ENCODE data around the gene NBAS.
"Not testable (repeated sequence)": the region's sequence is repeated elsewhere in the genome, so short reads cannot be mapped to it uniquely, and the experiment has no call there.

The NBAS gene

GRCh38 chr2:15263976-15264685 is 297.0 kb downstream of the NBAS start:
- DNase-seq (ENCODE audit: low read depth) = no peak
- no peak for TF ChIP-seq CTCF (IDR thresholded peaks at IDR 0.05; ENCODE audit: control insufficient read depth, extremely low read depth, insufficient read depth)
- no peak overlapping the region for H3K4me3 ChIP-seq (ENCODE audit: low read depth, low read length)

- no peak for TF ChIP-seq CTCF (IDR thresholded peaks at IDR 0.05; ENCODE audit: control insufficient read depth, extremely low read depth, insufficient read depth)
- no peak for DNase-seq (ENCODE audit: low read depth)
- no peak overlapping the region for H3K4me3 ChIP-seq (ENCODE audit: low read depth, low read length)
These were observed 298.3 kb downstream of the NBAS start for GRCh38 chr2:15262792-15263191.

GRCh38 chr2:15260835-15261234 is 300.3 kb downstream of the NBAS start:
- no peak for TF ChIP-seq CTCF (IDR thresholded peaks at IDR 0.05; ENCODE audit: control insufficient read depth, extremely low read depth, insufficient read depth)

GRCh38 chr2:15260196-15260595 is 300.9 kb downstream of the NBAS start:
- no peak for DNase-seq (ENCODE audit: low read depth)
- TF ChIP-seq CTCF (IDR thresholded peaks at IDR 0.05; ENCODE audit: control insufficient read depth, extremely low read depth, insufficient read depth) = no peak

More at GRCh38 chr2:15260835-15261234, 300.3 kb downstream of the NBAS start:
- DNase-seq (ENCODE audit: low read depth) = no peak
- no peak overlapping the region for H3K4me3 ChIP-seq (ENCODE audit: low read depth, low read length)

GRCh38 chr2:15259356-15259756 is 301.8 kb downstream of the NBAS start:
- DNase-seq (ENCODE audit: low read depth) = no peak
- no peak overlapping the region for H3K4me3 ChIP-seq (ENCODE audit: low read depth, low read length)
- TF ChIP-seq CTCF (IDR thresholded peaks at IDR 0.05; ENCODE audit: control insufficient read depth, extremely low read depth, insufficient read depth) = no peak

More at GRCh38 chr2:15260196-15260595, 300.9 kb downstream of the NBAS start:
- H3K4me3 ChIP-seq (ENCODE audit: low read depth, low read length) = no peak overlapping the region

GRCh38 chr2:15258385-15258784 is 302.7 kb downstream of the NBAS start:
- H3K4me3 ChIP-seq (ENCODE audit: low read depth, low read length); DNase-seq (ENCODE audit: low read depth): not testable (repeated sequence)

GRCh38 chr2:15253835-15254286 is 307.3 kb downstream of the NBAS start:
- no peak for DNase-seq (ENCODE audit: low read depth)
- no peak for TF ChIP-seq CTCF (IDR thresholded peaks at IDR 0.05; ENCODE audit: control insufficient read depth, extremely low read depth, insufficient read depth)
- no peak overlapping the region for H3K4me3 ChIP-seq (ENCODE audit: low read depth, low read length)
